Left kidney (tissue), 1 donor: ENCODE data around the gene HSPA13. TPM values are rescaled to one million over a fixed set of nuclear protein-coding genes. Genes with fewer than 3 reads are reported as not detected.

Source experiments
- polyA plus RNA-seq: library from polyadenylated mRNA; unstranded; fragments of 120-200 nt; gene quantifications from one replicate; pipeline ENCODE4 v1.2.1, GENCODE V29; 2013; ENCODE audit not compliant: insufficient read length

HSPA13 gene
- polyA plus RNA-seq, 1 donor: 55.8 TPM

Other genes starting within 250 kb of the HSPA13 start
- gene LIPI, start 172.2 kb downstream of the HSPA13 start, polyA plus RNA-seq: 0.38 TPM
- gene RBM11, start 167.0 kb downstream of the HSPA13 start, polyA plus RNA-seq: 5.2 TPM
- 3.2 TPM for gene SAMSN1, start 163.2 kb upstream of the HSPA13 start, polyA plus RNA-seq